HEK293 (cell line): ENCODE results near the gene SLC6A11.
A peak's percentile ranks its signal among the peaks of the same experiment; 100 is the strongest.

ENCODE experiments used
- MEIS1 ChIP-seq: sonication (generic); formaldehyde crosslinking; IDR thresholded peaks from 2 replicates; pipeline ENCODE4 v1.8.1; 2022; ENCODE audit warnings: missing genetic modification reagents, mild to moderate bottlenecking, borderline replicate concordance
- SCRT1 ChIP-seq: fragments of 450-650 bp; formaldehyde crosslinking; IDR thresholded peaks from 2 replicates; pipeline ENCODE4 v1.5.1; 2016; ENCODE audit warnings: missing biosample characterization, missing genetic modification characterization, borderline replicate concordance
- SETDB1 ChIP-seq: IDR thresholded peaks from one replicate; pipeline ENCODE4 v1.6.1; 2017; ENCODE audit warnings: mild to moderate bottlenecking, low read length, moderate library complexity, mixed read lengths; ENCODE audit not compliant: insufficient read length
- ZNF16 ChIP-seq: fragments of 450-650 bp; formaldehyde crosslinking; IDR thresholded peaks from 2 replicates; pipeline ENCODE4 v1.5.1; 2016; ENCODE audit warnings: low read depth, missing biosample characterization, missing genetic modification characterization
- ZNF202 ChIP-seq: fragments of 450-650 bp; formaldehyde crosslinking; IDR thresholded peaks from 2 replicates; pipeline ENCODE4 v1.5.1; 2016; ENCODE audit warnings: missing biosample characterization, missing genetic modification characterization, borderline replicate concordance
- ZNF23 ChIP-seq: fragments of 450-650 bp; formaldehyde crosslinking; IDR thresholded peaks from 2 replicates; pipeline ENCODE4 v1.5.1; 2016; ENCODE audit warnings: missing biosample characterization, missing genetic modification characterization, borderline replicate concordance
- ZNF274 ChIP-seq, 2 experiments: fragments of 200-500 bp in 1 of 2; fragments of 450-650 bp in 1 of 2; sonication (Bioruptor generic) in 1 of 2; formaldehyde crosslinking in 1 of 2; IDR thresholded peaks; 2 replicates each; pipeline versions ENCODE4 v1.5.1 to v1.6.1; 2014 to 2016; ENCODE audit warnings: borderline replicate concordance in 1 of 2, inconsistent platforms in 1 of 2, low read length in 1 of 2, missing biosample characterization in 1 of 2, missing genetic modification characterization in 1 of 2
- ZNF658 ChIP-seq: fragments of 450-650 bp; formaldehyde crosslinking; IDR thresholded peaks from 2 replicates; pipeline ENCODE4; 2016; ENCODE audit warnings: missing biosample characterization, missing genetic modification characterization
- ZNF777 ChIP-seq: fragments of 450-650 bp; formaldehyde crosslinking; IDR thresholded peaks from 2 replicates; pipeline ENCODE4 v1.5.1; 2017; ENCODE audit warnings: missing biosample characterization, missing genetic modification characterization, borderline replicate concordance
- TF ChIP-seq, protein P1 (sequence below): fragments of 450-650 bp; formaldehyde crosslinking; IDR thresholded peaks from 2 replicates; pipeline ENCODE4 v1.5.1; 2016; ENCODE audit warnings: missing biosample characterization, missing genetic modification characterization
- TF ChIP-seq, protein P2 (sequence below): fragments of 450-650 bp; formaldehyde crosslinking; IDR thresholded peaks from 2 replicates; pipeline ENCODE4 v1.5.1; 2016; ENCODE audit warnings: missing biosample characterization, missing genetic modification characterization
- TF ChIP-seq, protein P3 (sequence below): sonication (generic); formaldehyde crosslinking; IDR thresholded peaks from 2 replicates; pipeline ENCODE4 v1.8.1; 2022; ENCODE audit warnings: mild to moderate bottlenecking, moderate library complexity, missing genetic modification reagents
- TF ChIP-seq, protein P4 (sequence below): fragments of 450-650 bp; formaldehyde crosslinking; IDR thresholded peaks from 2 replicates; pipeline ENCODE4 v1.5.1; 2016; ENCODE audit warnings: missing biosample characterization, missing genetic modification characterization

DNA sequence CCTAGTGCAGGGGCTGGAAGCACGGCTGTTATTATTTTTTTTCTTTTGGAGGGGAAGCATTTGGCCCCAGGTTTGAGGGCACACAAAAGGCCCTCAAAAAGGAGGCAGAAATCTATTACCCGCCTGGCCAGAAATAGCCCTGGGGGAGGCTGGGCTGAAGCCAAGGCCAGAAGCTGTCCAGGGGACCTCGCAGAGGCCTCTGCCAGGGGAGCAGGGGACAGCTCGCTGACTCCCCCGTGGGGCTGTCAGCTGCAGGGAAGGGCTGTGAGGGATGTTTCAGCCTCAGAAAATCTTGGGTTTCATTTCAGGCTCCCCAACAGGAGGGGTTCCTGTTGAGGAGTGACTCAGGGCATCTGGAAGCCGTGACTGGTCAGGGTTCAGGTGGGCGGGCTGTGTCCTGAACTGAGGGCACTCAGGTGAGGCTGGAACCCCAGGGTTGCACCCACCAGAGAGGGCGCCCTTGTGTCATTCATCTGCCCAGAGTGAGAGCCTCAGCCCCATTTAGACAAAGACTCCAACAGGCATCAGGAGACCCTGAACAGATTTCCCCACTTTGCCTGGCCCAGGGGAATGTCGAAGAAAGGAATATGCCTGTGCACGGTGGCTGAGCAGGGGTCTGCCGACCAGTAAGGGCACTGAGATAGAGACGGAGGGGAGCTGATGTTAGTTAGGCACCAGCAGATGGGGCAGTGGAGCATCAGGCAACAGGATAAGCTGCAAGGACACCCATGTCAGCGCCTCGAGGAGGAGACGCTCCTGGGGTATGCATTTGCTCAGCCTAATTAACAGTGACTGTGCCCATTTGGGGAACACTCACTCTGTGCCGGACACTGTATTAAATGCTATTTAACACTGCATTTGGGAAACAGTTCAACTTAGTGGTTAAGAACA is 43.5 kb upstream of the SLC6A11 start:
- TF ChIP-seq, protein P1, sequence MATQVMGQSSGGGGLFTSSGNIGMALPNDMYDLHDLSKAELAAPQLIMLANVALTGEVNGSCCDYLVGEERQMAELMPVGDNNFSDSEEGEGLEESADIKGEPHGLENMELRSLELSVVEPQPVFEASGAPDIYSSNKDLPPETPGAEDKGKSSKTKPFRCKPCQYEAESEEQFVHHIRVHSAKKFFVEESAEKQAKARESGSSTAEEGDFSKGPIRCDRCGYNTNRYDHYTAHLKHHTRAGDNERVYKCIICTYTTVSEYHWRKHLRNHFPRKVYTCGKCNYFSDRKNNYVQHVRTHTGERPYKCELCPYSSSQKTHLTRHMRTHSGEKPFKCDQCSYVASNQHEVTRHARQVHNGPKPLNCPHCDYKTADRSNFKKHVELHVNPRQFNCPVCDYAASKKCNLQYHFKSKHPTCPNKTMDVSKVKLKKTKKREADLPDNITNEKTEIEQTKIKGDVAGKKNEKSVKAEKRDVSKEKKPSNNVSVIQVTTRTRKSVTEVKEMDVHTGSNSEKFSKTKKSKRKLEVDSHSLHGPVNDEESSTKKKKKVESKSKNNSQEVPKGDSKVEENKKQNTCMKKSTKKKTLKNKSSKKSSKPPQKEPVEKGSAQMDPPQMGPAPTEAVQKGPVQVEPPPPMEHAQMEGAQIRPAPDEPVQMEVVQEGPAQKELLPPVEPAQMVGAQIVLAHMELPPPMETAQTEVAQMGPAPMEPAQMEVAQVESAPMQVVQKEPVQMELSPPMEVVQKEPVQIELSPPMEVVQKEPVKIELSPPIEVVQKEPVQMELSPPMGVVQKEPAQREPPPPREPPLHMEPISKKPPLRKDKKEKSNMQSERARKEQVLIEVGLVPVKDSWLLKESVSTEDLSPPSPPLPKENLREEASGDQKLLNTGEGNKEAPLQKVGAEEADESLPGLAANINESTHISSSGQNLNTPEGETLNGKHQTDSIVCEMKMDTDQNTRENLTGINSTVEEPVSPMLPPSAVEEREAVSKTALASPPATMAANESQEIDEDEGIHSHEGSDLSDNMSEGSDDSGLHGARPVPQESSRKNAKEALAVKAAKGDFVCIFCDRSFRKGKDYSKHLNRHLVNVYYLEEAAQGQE (tag by site-specific recombination): no peak
- TF ChIP-seq, protein P2, sequence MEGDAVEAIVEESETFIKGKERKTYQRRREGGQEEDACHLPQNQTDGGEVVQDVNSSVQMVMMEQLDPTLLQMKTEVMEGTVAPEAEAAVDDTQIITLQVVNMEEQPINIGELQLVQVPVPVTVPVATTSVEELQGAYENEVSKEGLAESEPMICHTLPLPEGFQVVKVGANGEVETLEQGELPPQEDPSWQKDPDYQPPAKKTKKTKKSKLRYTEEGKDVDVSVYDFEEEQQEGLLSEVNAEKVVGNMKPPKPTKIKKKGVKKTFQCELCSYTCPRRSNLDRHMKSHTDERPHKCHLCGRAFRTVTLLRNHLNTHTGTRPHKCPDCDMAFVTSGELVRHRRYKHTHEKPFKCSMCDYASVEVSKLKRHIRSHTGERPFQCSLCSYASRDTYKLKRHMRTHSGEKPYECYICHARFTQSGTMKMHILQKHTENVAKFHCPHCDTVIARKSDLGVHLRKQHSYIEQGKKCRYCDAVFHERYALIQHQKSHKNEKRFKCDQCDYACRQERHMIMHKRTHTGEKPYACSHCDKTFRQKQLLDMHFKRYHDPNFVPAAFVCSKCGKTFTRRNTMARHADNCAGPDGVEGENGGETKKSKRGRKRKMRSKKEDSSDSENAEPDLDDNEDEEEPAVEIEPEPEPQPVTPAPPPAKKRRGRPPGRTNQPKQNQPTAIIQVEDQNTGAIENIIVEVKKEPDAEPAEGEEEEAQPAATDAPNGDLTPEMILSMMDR (tag by site-specific recombination): peak; percentile 54
- TF ChIP-seq, protein P3, sequence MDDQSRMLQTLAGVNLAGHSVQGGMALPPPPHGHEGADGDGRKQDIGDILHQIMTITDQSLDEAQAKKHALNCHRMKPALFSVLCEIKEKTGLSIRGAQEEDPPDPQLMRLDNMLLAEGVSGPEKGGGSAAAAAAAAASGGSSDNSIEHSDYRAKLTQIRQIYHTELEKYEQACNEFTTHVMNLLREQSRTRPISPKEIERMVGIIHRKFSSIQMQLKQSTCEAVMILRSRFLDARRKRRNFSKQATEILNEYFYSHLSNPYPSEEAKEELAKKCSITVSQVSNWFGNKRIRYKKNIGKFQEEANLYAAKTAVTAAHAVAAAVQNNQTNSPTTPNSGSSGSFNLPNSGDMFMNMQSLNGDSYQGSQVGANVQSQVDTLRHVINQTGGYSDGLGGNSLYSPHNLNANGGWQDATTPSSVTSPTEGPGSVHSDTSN (CRISPR knock-in tag): no peak
- TF ChIP-seq ZNF274 (IDR thresholded peaks at IDR 0.05; ENCODE audit: low read length) (no peak), ZNF274 (tag by site-specific recombination; IDR thresholded peaks at IDR 0.05; ENCODE audit: borderline replicate concordance) (no peak), ZNF777 (tag by site-specific recombination) (no peak), ZNF202 (tag by site-specific recombination) (no peak), ZNF16 (tag by site-specific recombination) (no peak), SCRT1 (tag by site-specific recombination) (no peak), SETDB1 (no peak), ZNF658 (tag by site-specific recombination) (no peak), MEIS1 (CRISPR knock-in tag) (no peak), ZNF23 (tag by site-specific recombination) (no peak)
- TF ChIP-seq, protein P4, sequence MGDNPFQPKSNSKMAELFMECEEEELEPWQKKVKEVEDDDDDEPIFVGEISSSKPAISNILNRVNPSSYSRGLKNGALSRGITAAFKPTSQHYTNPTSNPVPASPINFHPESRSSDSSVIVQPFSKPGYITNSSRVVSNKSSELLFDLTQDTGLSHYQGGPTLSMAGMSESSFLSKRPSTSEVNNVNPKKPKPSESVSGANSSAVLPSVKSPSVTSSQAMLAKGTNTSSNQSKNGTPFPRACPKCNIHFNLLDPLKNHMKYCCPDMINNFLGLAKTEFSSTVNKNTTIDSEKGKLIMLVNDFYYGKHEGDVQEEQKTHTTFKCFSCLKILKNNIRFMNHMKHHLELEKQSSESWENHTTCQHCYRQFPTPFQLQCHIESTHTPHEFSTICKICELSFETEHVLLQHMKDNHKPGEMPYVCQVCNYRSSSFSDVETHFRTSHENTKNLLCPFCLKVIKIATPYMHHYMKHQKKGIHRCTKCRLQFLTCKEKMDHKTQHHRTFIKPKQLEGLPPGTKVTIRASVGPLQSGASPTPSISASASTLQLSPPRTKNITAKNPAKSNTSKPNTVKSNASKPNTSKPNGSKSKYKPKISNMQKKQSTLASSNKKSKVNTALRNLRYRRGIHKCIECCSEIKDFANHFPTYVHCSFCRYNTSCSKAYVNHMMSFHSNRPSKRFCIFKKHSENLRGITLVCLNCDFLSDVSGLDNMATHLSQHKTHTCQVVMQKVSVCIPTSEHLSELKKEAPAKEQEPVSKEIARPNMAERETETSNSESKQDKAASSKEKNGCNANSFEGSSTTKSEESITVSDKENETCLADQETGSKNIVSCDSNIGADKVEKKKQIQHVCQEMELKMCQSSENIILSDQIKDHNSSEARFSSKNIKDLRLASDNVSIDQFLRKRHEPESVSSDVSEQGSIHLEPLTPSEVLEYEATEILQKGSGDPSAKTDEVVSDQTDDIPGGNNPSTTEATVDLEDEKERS: no peak
